Activated CD4-positive, alpha-beta T cell treated with anti-CD3 and anti-CD28 coated beads for 1 hour (primary cell): ENCODE data around the gene PLXNB1.

ENCODE experiments used
- DNase-seq: peaks from one replicate; pipeline ENCODE4 v3.0.0-alpha.2; 2020

The PLXNB1 gene

GRCh38 chr3:48364840-48365239 is 65.0 kb downstream of the PLXNB1 start:
- DNase-seq = no peak

GRCh38 chr3:48361928-48362327 is 68.0 kb downstream of the PLXNB1 start:
- DNase-seq = no peak

DNA sequence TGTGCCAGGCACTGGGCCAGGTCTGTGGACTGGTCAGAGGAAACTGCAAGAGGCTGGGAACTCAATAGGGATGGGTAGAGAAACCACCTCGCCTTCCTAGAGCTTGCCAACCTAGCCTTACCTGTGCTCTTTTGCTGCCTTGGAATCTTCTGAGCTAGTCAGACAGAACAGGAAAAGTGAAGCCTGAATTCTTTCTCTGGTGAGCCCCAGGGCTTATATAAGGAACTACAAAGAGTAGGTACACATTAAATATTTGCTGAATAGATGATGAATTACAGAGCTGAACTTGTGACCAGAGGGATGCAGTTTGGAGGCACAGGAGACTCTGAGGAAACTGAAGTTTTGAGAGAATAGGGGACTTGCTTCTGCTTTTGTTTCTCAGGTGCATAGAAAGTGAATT is 73.5 kb downstream of the PLXNB1 start:
- DNase-seq = no peak

DNA sequence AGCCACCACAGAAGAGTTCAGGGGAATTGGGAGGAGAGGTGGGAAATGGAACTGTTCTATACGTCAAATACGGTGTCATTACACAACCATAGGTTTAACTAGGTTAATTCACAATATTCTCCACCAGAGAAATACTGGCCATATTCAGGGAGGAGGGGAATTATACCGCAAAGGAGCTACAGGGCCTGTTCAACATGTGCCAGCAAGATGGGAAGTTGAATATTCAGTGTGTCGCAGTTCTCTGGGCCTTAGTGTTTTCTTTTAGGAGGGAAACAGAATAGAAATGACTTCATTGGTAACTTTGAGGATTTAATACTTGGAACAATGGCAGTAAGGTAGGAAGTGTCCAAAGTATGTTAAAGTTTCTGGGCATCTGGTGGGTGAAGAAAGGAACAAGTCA is 75.9 kb downstream of the PLXNB1 start:
- no peak for DNase-seq
